HG03159 (cell line): ENCODE data around the gene SERPINF2.
"Not testable (repeated sequence)": the region's sequence is repeated elsewhere in the genome, so short reads cannot be mapped to it uniquely, and the experiment has no call there.

Source experiments
- ATAC-seq: cut with Tn5 transposase; IDR thresholded peaks from one replicate; pipeline ENCODE4 v1.9.1; 2021; ENCODE audit warnings: mild to moderate bottlenecking, moderate library complexity; ENCODE audit not compliant: unreplicated experiment

SERPINF2 gene

GRCh38 chr17:1716076-1716911, 26.4 kb upstream of the SERPINF2 start:
- ATAC-seq, result peak; percentile 70

DNA sequence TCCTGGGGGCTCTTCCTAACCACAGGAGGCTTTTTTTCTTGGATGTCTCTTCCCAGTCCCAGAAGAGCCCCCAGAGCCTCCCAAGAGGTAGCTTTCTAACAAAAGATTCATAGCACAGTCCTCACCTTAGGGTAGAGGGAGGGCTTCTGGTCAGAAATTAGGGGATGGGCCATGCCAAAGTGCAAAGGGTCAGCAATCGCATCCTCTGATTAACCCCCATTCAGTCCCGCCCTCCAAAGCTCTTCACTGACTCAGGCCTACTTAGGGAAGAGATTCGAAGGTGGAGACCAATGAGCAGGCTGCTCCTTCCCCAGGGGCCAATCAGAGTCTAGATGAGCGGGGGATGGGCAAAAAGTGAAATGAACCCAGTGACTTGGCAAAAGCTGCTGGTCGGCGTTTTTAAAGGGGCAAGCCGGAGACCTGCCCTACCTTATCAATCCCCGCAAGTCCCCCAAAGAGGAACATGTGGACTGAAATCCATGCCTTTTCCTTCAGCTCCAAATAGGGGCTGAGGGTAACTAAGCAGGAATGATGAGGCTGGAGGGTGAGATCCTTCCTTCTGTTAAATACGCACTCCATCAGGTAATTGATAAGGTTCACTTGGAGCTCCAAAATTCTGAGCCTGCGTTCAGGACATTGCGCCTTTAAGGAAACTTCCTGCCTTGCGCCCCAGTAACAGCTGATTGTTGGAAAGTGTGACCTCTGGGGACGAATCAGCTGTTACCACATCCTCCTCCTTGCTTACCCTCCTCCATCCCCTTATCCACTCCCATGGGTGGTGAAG, 25.6 kb upstream of the SERPINF2 start:
- ATAC-seq, result peak; percentile 49

DNA sequence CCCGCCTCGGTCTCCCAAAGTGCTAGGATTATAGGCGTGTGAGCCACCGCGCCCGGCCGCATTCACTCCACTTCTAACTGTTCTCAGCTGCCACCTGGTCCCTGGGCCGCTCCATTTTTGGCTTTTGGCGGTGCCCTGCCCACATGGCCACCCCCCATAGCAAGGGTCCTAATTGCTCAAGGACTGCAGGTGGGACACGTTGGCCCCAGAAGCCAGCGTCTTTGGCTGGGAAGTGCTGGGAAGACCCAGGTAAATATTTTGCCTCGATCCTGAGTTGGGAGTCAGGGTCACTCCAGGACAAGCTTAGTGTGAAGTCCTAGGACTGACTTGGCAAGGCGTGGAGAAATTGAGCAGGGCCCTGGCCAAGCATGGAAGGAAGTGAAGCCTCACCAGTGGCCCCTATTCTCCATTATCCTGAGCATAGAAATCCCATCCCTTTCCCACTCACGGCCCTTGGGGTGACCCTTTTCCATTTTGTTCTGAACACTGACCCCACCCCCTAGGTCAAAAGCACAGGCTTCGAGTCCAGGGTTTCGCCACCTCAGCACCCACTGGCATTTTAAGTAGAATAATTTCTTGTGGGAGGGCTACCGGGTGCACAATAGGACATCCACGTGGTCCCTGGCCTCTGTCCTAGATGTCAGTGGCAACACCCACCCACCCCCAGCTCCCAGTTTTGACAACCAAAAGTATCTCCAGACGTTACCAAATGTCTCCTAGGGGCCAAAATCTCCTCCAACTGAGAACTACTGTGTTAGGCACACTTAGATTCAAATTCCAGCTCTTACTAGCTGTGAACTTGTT, 24.1 kb upstream of the SERPINF2 start:
- no peak for ATAC-seq

- no peak for ATAC-seq
Observed at GRCh38 chr17:1720856-1721386, 21.8 kb upstream of the SERPINF2 start.

DNA sequence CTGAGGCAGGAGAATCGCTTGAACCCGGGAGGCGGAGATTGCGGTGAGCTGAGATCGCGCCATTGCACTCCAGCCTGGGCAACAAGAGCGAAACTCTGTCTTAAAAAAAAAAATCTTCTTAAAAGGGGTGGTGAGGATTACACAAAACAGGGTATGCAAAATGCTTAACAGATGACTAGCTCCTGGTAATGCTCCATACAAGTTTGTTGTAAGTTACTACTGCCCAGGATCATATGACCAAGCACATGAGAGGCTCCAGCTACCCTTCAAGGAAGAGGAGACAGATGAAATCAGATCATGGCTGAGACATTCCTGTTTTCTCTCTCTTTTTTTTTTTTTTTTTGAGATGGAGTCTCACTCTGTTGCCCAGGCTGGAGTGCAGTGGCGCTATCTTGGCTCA, 20.6 kb upstream of the SERPINF2 start:
- ATAC-seq, result not testable (repeated sequence)

- peak; percentile 54 for ATAC-seq
Observed at GRCh38 chr17:1724351-1724868, 18.3 kb upstream of the SERPINF2 start, which contains the start of gene WDR81. Gene WDR81 (plus strand): TSS chr17:1724704. CDS start chr17:1724960, 256 bp downstream.

- ATAC-seq, result peak; percentile 9
Observed at GRCh38 chr17:1724869-1725641, 17.6 kb upstream of the SERPINF2 start.

DNA sequence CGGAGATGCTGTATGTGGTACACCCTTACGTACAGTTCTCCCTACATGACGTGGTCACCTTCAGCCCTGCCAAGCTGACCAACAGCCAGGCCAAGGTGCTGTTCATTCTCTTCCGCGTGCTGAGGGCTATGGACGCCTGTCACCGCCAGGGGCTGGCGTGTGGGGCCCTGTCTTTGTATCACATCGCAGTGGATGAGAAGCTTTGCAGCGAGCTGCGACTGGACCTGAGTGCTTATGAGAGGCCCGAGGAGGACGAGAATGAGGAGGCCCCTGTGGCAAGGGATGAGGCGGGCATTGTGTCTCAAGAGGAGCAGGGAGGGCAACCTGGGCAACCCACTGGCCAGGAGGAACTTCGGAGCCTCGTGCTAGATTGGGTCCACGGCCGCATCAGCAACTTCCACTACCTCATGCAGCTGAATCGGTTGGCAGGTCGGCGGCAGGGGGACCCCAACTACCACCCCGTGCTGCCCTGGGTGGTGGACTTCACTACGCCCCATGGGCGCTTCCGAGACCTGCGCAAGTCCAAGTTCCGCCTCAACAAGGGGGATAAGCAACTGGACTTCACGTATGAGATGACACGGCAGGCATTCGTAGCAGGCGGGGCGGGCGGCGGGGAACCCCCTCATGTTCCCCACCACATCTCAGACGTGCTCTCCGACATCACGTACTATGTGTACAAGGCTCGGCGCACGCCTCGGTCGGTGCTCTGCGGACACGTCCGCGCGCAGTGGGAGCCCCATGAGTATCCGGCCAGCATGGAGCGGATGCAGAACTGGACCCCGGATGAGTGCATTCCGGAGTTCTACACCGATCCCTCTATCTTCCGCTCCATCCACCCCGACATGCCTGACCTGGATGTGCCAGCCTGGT, 16.8 kb upstream of the SERPINF2 start:
- ATAC-seq, result no peak

GRCh38 chr17:1726626-1727257, 15.9 kb upstream of the SERPINF2 start:
- ATAC-seq, result no peak

- no peak for ATAC-seq
Observed at GRCh38 chr17:1727258-1727789, 15.3 kb upstream of the SERPINF2 start.

GRCh38 chr17:1727876-1728630, 14.6 kb upstream of the SERPINF2 start:
- ATAC-seq, result no peak

- no peak for ATAC-seq
Observed at GRCh38 chr17:1729966-1730325, 12.7 kb upstream of the SERPINF2 start.

- no peak for ATAC-seq
Observed at GRCh38 chr17:1730326-1731193, 12.1 kb upstream of the SERPINF2 start.

- ATAC-seq, result no peak
Observed at GRCh38 chr17:1731194-1731506, 11.5 kb upstream of the SERPINF2 start.

DNA sequence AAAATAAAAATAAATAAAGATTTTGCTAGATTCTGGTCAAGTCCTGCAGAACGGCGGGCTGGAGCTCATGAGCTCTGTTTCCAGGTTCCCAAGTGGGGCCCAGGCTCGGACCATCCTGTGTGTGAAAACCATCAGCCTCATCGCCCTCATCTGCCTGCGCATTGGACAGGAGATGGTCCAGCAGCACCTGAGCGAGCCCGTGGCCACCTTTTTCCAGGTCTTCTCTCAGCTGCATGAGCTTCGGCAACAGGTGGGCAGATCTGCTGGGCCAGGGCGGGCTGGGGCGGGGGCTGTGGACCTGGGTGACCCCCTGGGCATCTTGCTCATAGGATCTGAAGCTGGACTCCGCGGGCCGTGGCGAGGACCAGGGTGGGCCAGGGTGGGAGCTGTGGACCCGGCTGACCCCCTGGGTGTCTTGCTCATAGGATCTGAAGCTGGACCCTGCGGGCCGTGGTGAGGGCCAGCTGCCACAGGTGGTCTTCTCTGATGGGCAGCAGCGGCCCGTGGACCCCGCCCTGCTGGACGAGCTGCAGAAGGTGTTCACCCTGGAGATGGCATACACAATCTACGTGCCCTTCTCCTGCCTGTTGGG, 10.3 kb upstream of the SERPINF2 start:
- ATAC-seq, result no peak

DNA sequence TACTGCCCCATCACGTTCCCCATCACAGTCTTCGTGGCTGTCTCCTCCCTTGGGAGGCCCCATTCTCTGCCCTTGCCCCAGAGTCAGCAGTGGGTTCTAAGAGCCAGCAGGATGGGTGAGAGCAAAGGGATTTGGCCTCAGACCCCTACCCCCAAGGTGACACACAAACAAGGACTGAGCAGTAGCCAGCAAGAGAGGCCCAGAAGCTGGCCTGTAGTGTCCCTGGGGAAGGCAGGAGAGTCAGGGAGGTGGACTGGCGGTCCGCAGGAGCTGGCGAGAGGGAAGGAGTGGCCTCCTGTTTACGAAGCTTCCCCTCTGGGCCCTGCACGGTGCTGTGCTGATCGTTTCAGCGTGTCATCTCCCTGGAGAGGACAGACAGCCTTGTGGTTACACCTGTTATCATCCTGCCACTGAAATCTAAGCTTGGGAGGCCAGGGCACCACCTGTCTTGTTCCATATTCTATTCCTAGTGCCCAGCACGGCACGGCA, 9.8 kb upstream of the SERPINF2 start:
- ATAC-seq, result no peak
